GM19240 (cell line): ENCODE results near the gene OR51B6.
"Not testable (repeated sequence)": the region's sequence is repeated elsewhere in the genome, so short reads cannot be mapped to it uniquely, and the experiment has no call there.

Experiments
- DNase-seq: peaks from one replicate; pipeline ENCODE4 v3.0.0; 2011; ENCODE audit warnings: low spot score; ENCODE audit not compliant: insufficient read length

The OR51B6 gene

GRCh38 chr11:5351208-5351607 lies at the start of gene OR51B6:
TSS of gene OR51B6 (plus strand) at chr11:5351508. CDS start at chr11:5351508, 0 bp downstream.
- no peak for DNase-seq

DNA sequence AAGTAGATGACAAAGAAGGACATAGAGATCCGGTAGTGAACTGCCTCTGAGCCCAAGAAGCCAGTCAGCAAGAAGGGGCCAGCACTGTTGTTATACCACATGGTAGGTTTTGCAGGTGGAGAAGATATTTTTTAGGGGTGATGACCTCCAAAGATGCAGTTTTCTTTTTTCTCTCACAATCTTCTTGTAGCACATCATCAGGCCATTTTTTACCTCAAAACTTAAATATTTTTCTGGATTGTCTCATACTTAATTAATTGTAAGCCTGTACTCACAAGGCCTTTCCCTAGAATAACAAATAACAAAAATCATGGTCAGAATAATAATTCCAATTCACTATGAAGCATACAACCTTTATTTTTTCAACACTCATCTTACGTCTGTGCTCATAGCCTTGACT lies 49.5 kb upstream of the OR51B6 start, which contains the start of gene OR51B4:
OR51B4 (minus strand) TSS at position 101 of the 400 bp plus-strand sequence; CDS start at position 101, 0 bp downstream.
- no peak for DNase-seq

DNA sequence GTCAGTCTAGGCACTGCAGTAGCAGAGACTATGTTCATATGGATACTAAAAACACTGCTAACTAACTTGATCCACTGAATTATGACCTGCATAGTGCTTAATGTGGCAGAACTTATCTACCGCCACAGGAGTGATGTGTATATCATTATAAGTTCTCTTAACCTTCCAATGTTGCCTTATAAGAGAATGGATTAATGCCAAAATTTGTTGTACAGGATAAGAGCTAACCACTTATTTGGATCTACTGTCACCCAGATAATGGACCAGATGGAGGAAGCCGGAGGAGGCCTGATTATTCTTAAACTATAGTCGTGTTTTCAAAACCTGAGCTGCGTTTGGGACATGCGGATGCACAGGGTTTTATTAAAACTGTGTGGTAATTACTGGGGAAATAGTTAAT lies 47.7 kb upstream of the OR51B6 start:
- DNase-seq, result no peak

DNA sequence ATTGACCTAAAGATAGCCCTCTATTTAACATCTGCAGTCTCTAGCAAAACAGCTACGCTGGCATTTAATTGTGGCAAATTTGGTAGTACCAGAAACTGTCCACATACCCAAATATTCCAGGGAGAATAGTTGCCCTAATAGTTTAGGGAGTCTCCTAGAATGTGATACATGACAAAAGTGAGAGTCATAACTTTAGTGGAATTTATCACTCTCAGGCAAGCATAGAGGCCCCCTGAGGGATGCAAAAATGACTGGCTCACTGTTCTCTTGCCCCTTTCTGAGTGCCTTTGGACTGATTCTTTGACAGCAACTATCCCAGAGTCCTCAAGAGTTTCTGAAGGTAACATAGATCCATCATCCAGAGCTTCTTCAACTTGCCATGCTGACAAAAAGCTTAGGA lies 47.3 kb upstream of the OR51B6 start:
- no peak for DNase-seq

DNA sequence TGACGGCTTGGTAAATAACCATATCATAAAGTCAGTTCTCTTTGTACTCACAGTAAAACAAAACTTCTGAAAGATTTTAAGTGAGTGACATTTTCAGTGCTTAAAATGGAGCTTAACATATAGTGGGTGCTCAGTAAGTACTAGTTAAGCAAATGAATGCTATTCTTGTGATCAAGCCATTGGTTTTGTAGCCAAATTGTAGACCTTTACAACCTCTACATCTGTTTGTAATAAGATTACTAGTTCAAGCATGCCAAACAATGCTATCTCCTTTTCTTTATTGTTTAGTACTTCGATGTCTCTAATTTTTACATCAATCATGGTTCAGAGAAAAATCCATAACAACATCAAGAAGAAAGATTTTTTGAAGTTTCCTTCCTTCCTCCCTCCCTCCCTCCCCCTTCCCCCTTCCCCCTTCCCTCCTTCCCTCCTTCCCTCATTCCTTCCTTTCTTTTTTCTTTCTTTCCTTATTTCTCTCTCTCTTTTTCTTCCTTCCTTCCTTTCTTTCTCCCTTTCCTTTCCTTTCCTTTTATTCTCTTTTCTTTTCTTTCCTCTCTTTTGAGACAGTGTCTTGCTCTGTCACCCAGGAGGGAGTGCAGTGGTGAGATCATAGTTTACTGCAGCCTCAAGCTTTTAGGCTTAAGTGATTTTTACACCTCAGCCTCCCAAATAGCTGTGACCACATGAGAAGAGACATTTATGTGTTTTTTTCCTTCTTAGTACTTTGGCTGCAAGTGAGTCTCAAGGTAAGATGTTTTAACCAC lies 43.9 kb upstream of the OR51B6 start:
- no peak for DNase-seq

GRCh38 chr11:5310423-5310822 lies 40.9 kb upstream of the OR51B6 start:
- DNase-seq, result no peak

DNA sequence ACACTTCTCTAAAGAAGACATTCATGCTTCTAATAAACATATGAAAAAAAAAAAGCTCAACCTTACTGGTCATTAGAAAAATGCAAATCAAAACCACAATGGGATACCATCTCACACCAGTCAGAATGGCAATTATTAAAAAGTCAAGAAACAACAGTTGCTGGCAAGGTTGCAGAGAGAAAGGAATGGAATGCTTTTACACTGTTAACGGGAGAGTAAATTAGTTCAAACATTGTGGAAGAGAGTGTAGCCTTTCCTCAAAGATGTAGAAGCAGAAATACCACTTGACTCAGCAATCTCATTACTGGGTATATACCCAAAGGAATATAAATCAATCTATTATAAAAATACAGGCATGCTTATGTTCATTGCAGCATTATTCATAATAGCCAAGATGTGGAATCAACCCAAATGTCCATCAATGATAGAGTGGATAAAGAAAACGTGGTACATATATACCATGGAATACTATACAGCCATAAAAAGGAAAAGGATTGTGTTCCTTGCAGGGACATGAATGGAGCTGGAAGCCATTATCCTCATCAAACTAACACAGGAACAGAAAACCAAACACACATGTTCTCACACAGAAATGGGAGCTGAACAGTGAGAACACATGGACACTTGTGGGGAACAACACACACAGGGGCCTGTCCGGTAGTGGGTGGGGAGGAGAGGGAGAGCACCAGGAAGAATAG lies 37.8 kb upstream of the OR51B6 start:
- not testable (repeated sequence) for DNase-seq

- DNase-seq, result no peak
These were observed 34.0 kb upstream of the OR51B6 start for GRCh38 chr11:5317292-5317691.

GRCh38 chr11:5324197-5324596 lies 27.1 kb upstream of the OR51B6 start, which contains the start of gene OR51B2:
TSS of gene OR51B2 (minus strand) at chr11:5324297. CDS start at chr11:5324297, 0 bp downstream.
- no peak for DNase-seq

- DNase-seq, result no peak
These were observed 16.1 kb upstream of the OR51B6 start for GRCh38 chr11:5335170-5335569.

DNA sequence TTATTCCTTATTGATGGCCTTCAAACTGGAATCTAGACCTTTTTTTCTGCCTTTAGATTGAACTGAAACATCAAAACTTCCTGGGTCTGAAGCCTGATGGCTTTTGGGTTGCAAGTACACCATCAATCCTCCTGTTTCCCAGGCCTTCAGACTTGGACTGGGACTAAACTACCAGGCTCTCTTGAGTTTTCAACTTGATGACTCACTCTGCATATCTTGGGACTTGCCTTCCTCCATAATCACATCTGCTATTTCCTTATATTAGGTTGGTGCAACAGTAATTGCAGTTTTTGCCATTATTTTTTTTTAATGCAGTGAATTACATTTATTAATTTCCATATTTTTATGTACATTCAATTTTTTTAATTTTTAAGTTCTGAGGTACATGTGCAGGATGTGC lies 15.0 kb upstream of the OR51B6 start:
- no peak for DNase-seq

- not testable (repeated sequence) for DNase-seq
These were observed 14.1 kb upstream of the OR51B6 start for GRCh38 chr11:5337253-5337652.

GRCh38 chr11:5339771-5340322 lies 11.5 kb upstream of the OR51B6 start:
- DNase-seq, result no peak

DNA sequence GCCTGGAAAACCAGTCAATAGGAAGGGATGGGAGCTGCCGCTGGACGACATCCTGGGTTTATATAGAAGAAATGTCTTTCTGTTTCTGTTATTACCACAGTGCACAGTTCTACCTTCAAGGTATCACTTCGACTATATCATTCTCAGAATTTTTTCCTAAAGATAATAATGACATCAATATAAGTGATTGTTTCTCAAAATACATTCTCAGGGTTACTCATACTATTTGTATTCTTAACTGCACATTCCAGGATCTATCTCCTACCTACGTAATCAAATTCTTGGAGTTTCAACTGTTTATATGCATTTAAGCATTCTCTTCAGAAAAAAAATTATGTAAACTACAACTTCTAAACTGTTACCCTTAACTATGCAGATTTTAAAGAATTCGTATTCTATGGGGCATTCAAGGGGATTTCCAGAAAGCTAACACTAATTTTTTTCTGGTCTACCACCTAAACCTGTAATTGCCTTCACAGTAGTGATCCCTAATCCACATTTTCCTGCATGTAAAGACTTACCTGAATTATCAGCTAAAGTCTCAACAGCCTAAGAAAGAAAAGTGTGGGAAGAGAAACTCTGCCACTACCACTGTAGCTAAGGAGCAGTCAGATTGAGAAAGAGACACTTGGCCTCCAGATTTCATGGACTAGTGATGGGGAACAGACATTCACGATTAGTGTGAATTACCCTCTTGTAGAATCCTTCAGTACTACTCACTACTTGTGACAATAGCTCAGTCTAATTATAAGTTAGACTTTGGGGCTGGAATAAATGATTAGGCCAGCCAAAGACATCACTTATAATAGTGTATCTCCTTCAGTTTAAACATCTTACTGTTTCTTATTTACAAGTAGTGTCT lies 7.6 kb upstream of the OR51B6 start, which contains the start of gene OR51B5:
OR51B5 (minus strand) TSS at position 51 of the 862 bp plus-strand sequence; CDS start at position 51, 0 bp downstream.
- no peak for DNase-seq

DNA sequence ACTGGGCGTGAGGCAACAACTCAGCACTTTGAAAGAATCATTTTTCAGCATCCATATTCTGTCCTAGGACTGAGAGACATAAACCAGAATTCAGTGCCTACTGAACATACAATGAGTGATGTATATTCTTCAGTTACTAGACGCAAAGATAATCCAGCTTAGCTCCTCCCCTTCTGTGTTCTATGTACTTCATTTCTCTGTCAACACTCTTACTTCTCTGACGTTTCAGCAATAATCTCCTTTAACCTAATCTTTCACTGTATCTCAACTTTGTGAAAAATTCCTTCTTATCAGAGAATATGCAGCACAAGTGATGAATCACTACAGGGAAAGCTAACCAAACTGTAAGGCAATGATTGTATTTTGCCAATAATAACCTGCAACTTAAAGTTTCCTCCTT lies 5.5 kb upstream of the OR51B6 start:
- DNase-seq, result no peak

- DNase-seq, result no peak
These were observed 2.6 kb upstream of the OR51B6 start for GRCh38 chr11:5348551-5349194.

GRCh38 chr11:5349550-5349949 lies 1.8 kb upstream of the OR51B6 start:
- no peak for DNase-seq

DNA sequence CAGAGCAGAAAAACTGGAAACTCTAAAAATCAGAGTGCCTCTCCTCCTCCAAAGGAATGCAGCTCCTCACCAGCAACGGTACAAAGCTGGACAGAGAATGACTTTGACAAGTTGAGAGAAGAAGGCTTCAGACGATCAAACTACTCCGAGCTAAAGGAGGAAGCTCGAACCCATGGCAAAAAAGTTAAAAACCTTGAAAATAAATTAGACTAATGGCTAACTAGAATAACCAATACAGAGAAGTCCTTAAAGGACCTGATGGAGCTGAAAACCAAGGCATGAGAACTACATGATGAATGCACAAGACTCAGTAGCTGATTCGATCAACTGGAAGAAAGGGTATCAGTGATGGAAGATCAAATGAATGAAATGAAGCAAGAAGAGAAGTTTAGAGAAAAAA lies 4.7 kb downstream of the OR51B6 start:
- not testable (repeated sequence) for DNase-seq

- no peak for DNase-seq
These were observed 10.8 kb downstream of the OR51B6 start for GRCh38 chr11:5362017-5362625.

GRCh38 chr11:5363679-5364078 lies 12.4 kb downstream of the OR51B6 start:
- no peak for DNase-seq
